GM12878 (cell line): ENCODE results near the gene KDM1B. TPM values are rescaled to one million over a fixed set of nuclear protein-coding genes. Genes with fewer than 3 reads are reported as not detected.

Experiments
- BMI1 ChIP-seq: fragments of 450-650 bp; IDR thresholded peaks from 2 replicates; pipeline ENCODE4 v1.6.1; 2016; ENCODE audit warnings: mild to moderate bottlenecking, moderate library complexity, borderline replicate concordance
- CBX3 ChIP-seq: fragments of 200-600 bp; sonication (generic); IDR thresholded peaks from 2 replicates; pipeline ENCODE4 v1.6.1; 2016; ENCODE audit warnings: low read depth, borderline replicate concordance
- CEBPB ChIP-seq, 2 experiments: fragments of 150-350 bp in 1 of 2; IDR thresholded peaks; 2 replicates each; pipeline ENCODE4 v1.6.1; 2012 to 2014; ENCODE audit warnings: low read depth in 2 of 2, low read length in 2 of 2, borderline replicate concordance in 1 of 2, inconsistent platforms in 1 of 2
- DPF2 ChIP-seq: fragments of 450-650 bp; IDR thresholded peaks from 2 replicates; pipeline ENCODE4 v1.6.1; 2017; ENCODE audit warnings: mild to moderate bottlenecking
- E2F4 ChIP-seq: IDR thresholded peaks from 2 replicates; pipeline ENCODE4 v1.6.1; 2012; ENCODE audit warnings: low read depth, low read length, improper control_type of control experiment
- EP300 ChIP-seq, 2 experiments: fragments of 150-350 bp in 1 of 2; IDR thresholded peaks; 2 replicates each; pipeline ENCODE4 v1.6.1; 2011 to 2012; ENCODE audit warnings: low read depth in 2 of 2, low read length in 2 of 2, borderline replicate concordance in 1 of 2, improper control_type of control experiment in 1 of 2, inconsistent platforms in 1 of 2; ENCODE audit not compliant: control insufficient read depth in 1 of 2
- POLR2AphosphoS5 ChIP-seq: IDR thresholded peaks from 2 replicates; pipeline ENCODE4 v1.6.1; 2011; ENCODE audit warnings: mild to moderate bottlenecking, low read length, inconsistent platforms
- RELA ChIP-seq: fragments of 450-650 bp; IDR thresholded peaks from 2 replicates; pipeline ENCODE4 v1.8.0; 2014; ENCODE audit warnings: borderline replicate concordance; ENCODE audit not compliant: partially characterized antibody
- RUNX3 ChIP-seq: IDR thresholded peaks from 2 replicates; pipeline ENCODE4 v1.6.1; 2012; ENCODE audit warnings: low read length, inconsistent platforms
- STAT1 ChIP-seq: fragments of 450-650 bp; conservative IDR thresholded peaks from 2 replicates; pipeline ENCODE4 v1.6.1; 2014; ENCODE audit warnings: antibody characterized with exemption, mild to moderate bottlenecking
- SUPT20H ChIP-seq: IDR thresholded peaks from 2 replicates; pipeline ENCODE4 v1.6.1; 2011; ENCODE audit warnings: low read depth, mild to moderate bottlenecking, low read length, moderate library complexity, borderline replicate concordance; ENCODE audit not compliant: control insufficient read depth
- ZNF384 ChIP-seq: IDR thresholded peaks from 2 replicates; pipeline ENCODE4 v1.6.1; 2012; ENCODE audit warnings: low read depth, mild to moderate bottlenecking, low read length, improper control_type of control experiment, borderline replicate concordance
- polyA plus RNA-seq, 11 experiments: library from polyadenylated mRNA; depleted of rRNA in 4 of 11; unstranded in 6 of 11; stranded (reverse) in 5 of 11; fragments of >200 nt; fragmentation: Nextera tagmentation in 4 of 11; fragmentation: Illumina TruSeq in 1 of 11; extraction: Ambion mirVana in 4 of 11; extraction: Trizol in 1 of 11; gene quantifications; 1 replicate in 1 of 11; 2 replicates in 10 of 11; pipeline versions ENCODE4 v1.2.1 to v1.2.3, GENCODE V29; 2011 to 2016; ENCODE audit warnings: inconsistent platforms in 2 of 11, missing spikeins in 2 of 11, low read depth in 1 of 11
- total RNA-seq, 4 experiments: library from RNA; depleted of rRNA in 3 of 4; stranded (reverse); fragments of >200 nt in 3 of 4; fragmentation: Illumina TruSeq in 1 of 4; extraction: Trizol in 1 of 4; gene quantifications; 2 replicates each; pipeline versions ENCODE4 v1.2.1 to v1.2.3, GENCODE V29; 2013 to 2021
- TF ChIP-seq, protein P1 (sequence below): fragments of 450-650 bp; formaldehyde crosslinking; IDR thresholded peaks from 2 replicates; pipeline ENCODE4 v1.4.0; 2022; ENCODE audit warnings: mild to moderate bottlenecking, moderate library complexity

Gene KDM1B
- total and polyA plus RNA-seq, 10 of the 15 experiments (the other 5 are each of a cell fraction or from before 2014, with no cell fraction given): 1.7 to 22.5 (median 13.9) TPM

GRCh38 chr6:18262702-18263417 is 107.6 kb downstream of the KDM1B start (continued):
- TF ChIP-seq E2F4 (no peak), CBX3 (no peak), ZNF384 (no peak), STAT1 (no peak), RELA (no peak), RUNX3 (peak; percentile 76), SUPT20H (no peak), POLR2AphosphoS5 (peak; percentile 85), EP300 (IDR thresholded peaks at IDR 0.05; ENCODE audit: borderline replicate concordance in 1 of 2, control insufficient read depth in 1 of 2, low read depth in 2 of 2, low read length in 2 of 2) (peak; percentile 46 to 74; a peak in 3 of 4 replicates), DPF2 (peak; percentile 65; the same call in 1 of the 2 replicates), BMI1 (no peak), CEBPB (IDR thresholded peaks at IDR 0.05; ENCODE audit: borderline replicate concordance in 1 of 2, low read depth in 2 of 2, low read length in 2 of 2) (no peak)
- TF ChIP-seq, protein P1, sequence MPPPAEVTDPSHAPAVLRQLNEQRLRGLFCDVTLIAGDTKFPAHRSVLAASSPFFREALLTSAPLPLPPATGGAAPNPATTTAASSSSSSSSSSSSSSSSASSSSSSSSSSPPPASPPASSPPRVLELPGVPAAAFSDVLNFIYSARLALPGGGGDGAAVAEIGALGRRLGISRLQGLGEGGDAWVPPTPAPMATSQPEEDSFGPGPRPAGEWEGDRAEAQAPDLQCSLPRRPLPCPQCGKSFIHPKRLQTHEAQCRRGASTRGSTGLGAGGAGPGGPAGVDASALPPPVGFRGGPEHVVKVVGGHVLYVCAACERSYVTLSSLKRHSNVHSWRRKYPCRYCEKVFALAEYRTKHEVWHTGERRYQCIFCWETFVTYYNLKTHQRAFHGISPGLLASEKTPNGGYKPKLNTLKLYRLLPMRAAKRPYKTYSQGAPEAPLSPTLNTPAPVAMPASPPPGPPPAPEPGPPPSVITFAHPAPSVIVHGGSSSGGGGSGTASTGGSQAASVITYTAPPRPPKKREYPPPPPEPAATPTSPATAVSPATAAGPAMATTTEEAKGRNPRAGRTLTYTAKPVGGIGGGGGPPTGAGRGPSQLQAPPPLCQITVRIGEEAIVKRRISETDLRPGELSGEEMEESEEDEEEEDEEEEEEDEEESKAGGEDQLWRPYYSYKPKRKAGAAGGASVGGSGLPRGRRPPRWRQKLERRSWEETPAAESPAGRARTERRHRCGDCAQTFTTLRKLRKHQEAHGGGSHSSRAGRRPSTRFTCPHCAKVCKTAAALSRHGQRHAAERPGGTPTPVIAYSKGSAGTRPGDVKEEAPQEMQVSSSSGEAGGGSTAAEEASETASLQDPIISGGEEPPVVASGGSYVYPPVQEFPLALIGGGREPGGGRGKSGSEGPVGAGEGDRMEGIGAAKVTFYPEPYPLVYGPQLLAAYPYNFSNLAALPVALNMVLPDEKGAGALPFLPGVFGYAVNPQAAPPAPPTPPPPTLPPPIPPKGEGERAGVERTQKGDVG (CRISPR knock-in tag): no peak
